Activated T-cell treated with anti-CD3 and anti-CD28 coated beads for 48 hours (primary cell): Measurements from ENCODE around the gene INS.

ENCODE experiments used
- DNase-seq: peaks from one replicate; pipeline ENCODE4 v3.0.0-alpha.2; 2020; ENCODE audit warnings: low read depth

Gene INS

DNA sequence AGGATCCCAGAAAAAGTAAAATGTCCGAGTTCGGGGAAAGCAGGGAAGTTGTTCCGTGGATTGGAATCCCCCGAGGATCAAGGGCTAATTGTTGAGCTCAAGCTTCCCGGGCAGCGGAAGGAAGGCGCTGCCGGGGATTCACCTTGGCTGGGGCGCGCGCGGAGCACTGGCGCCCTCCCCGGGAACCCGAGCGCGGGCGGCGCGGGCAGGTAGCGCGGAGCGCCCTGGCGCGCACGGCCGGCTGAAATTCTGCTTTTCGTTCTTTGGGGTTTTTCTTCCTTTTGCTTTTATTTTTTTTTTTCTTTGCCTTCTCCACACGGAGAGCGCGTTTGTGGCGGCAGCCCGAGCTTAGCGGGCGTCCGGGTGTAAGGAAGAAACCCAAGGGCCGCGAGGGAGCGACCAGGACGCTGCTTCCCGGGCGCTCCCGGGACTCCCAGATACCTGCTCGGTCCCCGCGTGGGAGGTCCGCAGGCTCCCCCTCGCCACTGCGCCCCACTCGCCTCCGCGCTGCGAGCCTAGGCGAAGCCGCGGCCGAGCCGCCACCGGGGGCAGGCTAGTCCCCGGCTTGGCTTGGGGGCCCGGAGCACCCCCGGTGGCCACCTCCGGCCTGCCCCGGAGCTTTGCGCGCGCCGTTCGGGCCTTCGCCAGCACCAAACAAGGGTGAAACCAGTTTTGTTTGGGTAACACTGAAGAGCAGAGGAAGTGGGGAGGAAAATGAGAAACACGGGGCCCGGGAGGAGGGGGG lies 17.0 kb downstream of the INS start:
- DNase-seq, result no peak

- no peak for DNase-seq
Measured at GRCh38 chr11:2143477-2143798, 17.6 kb downstream of the INS start.

DNA sequence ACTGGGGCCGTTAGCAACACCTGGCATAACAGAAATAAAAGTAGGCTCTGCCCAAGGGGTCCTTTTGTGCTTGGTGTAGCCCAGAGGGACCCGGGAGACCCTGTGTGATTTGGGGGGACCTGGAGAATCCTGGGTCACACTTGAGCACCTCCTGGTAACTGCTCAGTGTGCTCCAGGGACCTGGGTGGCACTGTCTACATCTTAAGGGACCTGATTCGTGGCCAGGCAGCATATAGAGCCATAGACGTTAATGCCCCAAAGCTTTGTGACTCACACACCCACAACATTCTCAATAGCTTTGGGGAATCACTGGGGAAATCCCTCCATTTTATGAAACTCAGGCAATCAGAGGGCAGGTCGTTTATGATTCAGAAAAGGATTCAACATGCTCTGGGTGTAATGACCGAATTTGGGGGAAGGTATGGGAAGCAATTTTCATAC lies 18.2 kb downstream of the INS start:
- peak; percentile 33 for DNase-seq

DNA sequence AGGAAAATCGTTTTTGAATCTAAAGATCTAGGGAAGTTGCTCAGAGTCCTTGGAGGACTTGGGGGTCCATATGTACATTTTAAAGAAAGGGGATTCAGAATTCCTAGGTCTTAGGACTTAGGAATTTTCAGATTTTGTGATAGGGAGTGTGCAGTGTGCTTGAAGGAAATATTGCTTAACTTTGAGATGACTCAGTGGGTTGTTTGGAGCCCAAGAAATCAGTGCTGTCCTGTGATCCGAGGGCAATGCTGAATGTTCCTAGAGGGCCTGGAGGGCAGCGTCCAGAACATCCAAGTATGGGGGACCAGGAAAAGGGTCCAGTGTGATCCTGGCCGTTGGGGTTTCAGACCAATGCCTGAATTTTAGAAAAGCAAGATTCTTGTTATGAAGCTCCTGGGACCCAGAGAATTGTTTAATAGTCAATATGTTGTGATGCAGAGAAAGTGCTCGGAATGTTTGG lies 18.7 kb downstream of the INS start:
- DNase-seq, result no peak

GRCh38 chr11:2140411-2141400 lies 20.3 kb downstream of the INS start:
- DNase-seq, result no peak

DNA sequence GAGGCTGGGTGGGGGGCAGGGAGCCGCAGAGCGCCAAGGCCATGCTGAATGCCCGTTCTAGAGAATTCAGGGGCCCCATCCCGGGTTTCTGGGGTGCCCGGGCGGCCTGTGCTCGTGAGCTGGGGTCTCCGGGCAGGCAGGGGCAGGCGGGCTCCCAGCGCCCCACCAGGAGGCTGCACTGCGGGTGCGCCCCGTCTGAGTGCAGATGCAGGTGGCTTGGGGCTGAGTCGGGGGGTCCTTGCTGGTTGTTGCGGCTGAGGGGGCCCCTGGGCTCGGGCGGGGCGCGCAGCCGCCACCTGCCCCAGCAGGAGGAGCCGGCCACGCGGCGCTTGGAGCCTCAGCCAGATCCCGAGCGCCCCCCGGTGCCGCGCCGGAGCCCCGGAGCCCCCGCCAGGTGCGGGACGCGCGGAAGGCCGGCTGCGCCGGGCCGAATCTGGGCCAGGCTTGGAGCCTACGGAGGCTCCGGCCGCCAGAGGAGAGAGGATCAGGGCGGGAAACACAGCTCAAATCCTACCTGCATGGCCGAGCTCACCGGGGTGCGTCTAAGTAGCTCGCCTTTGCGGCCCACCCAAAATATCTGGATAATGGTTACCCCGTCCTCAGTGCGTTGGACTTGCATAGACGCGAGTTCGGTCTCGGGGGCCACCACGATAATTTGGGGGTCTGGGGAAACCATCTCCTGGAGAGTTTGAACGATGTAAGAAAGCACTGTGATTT lies 21.2 kb downstream of the INS start:
- no peak for DNase-seq

- no peak for DNase-seq
Measured at GRCh38 chr11:2139123-2139521, 21.9 kb downstream of the INS start, which contains the start of gene IGF2. Gene IGF2, minus strand, starts transcription at chr11:2139389. Its CDS starts 3,866 bp downstream, at chr11:2135523.

GRCh38 chr11:2138431-2139122 lies 22.4 kb downstream of the INS start:
- DNase-seq, result no peak

DNA sequence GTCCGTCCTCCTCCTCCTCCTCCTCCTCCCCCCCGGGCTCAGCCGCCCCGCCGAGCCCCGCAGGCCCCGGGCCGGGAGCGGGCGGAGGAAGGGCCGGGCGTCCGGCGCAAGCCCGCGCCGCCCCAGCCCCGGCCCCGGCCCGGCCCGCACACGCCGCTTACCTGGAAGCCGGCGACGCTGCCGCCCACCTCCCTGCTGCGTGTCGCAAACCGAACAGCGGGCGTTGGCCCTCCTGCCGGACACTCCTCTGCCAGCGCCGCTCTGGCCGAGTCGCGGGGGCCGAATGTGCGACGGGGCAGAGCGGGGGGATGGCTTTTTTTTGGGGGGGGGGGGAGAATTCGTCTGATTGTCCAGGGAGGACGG lies 23.0 kb downstream of the INS start:
- DNase-seq, result no peak

GRCh38 chr11:2137202-2138067 lies 23.6 kb downstream of the INS start:
- DNase-seq, result no peak

- no peak for DNase-seq
Measured at GRCh38 chr11:2136952-2137201, 24.1 kb downstream of the INS start.

GRCh38 chr11:2136209-2136951 lies 24.6 kb downstream of the INS start:
- no peak for DNase-seq

- DNase-seq, result no peak
Measured at GRCh38 chr11:2135648-2136201, 25.3 kb downstream of the INS start.

DNA sequence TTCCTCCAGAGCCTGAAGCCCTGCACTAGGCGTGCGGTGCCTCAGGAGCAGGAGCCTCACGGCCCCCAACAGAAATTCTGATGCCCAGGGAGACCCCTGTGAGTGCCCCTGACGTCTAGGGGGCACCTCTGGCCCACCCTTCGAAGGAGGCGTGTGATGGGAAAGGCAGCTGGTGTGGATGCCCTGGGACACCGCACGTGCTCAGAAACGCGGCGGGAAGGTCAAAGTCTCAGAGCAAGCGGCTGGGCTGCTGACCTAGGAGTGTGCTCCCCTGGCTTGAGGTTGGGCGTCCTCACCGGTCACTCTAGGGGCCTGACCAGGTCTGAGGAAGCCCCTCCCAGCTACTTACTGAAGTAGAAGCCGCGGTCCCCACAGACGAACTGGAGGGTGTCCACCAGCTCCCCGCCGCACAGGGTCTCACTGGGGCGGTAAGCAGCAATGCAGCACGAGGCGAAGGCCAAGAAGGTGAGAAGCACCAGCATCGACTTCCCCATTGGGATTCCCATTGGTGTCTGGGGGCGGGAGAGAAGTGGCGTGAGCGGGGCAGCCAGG lies 25.9 kb downstream of the INS start:
- no peak for DNase-seq

DNA sequence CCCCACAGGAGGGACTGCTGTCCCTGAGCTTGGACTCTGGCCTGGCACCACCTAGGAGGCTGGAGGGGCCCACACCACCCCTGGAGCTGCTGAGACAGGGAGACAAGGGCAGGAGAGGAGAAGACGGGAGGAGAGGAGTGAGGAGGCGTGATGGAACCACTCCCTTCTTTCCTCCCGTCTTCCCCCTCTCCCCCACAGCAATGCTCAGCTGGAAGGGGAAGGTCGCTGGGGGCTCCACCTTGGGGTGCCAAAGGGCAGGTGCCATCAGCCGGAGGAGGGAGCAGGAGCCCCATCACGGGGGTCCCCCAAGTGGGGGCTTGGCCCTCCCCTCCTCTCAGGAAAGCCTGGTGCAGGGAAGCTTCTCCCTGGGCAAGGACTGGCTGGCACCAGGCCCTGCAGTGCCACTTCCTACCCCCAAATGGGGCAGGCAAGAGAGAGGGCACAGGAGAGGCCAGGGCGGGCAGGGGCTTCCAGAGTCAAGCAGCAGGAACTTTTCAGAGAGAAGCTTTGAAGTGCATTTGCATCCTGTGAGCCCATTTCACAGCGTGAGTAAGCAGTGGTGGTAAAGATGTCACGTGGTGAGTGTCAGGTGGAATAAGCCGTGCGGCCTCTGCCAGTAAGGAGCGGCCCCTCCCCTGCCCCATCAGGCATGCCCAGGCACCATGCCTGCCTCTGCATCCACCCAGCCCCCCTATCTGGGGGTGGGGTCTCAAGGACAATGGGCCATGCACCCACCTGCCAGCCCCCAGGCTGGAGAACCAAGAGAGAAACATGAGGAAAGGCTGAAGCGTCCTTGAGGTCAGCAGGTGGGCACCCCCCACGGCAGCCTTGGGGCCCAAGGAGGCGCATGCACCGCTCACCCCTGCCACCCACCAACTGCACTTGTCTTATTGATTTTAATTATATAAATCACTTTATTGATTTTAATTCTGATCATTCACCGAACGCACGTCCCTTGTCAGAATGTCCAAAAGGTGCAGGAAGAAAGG lies 26.7 kb downstream of the INS start:
- no peak for DNase-seq

DNA sequence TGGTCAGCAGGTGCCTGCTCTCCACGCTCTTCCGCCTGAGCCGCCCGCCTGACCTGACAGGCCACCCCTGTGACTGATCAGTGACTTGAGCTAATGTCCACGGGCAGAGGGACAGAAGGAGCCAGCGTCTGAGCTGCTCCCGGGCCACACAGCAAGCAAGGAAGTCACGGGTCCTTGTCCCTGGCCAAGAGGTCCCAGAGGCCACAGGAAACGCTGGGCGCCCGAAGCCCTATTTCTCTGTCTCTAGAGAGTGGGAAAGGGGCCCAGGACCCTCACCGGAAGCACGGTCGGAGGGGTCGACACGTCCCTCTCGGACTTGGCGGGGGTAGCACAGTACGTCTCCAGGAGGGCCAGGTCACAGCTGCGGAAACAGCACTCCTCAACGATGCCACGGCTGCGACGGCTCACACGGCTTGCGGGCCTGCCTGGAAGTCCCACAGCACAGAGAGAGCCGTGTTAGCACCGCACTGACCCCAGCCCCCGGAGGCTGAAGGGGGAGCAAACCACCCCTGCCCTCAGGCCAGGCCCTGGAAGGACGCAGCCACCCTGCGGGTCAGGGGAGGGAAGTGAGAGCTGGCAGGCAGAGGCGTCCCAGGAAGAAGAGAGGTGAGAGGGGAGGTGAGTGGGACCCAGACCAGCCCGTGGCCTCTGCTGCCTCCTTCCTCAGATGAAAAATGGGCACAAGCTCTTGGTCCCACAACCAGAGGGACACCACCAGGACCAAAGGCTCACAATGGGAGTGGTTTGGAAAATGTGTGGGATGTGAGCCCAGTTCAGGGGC lies 27.6 kb downstream of the INS start:
- DNase-seq, result no peak

- no peak for DNase-seq
Measured at GRCh38 chr11:2132874-2133240, 28.2 kb downstream of the INS start.

DNA sequence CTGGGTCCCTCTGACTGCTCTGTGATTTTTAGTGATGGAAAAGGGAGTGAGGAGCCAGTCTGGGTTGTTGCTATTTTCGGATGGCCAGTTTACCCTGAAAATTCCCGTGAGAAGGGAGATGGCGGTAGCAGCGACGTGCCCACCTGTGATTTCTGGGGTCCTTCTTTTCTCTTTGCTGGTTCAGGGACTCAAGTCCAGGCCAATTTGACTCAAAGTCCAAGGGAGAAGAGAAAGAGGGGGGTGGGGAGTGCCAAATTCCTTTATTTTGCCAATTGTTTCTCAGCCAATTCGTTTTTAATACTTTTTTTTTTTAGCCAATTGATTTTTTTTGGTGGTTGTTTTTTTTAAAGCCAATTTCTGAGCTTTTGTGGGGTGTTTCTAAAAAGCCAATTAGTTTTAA lies 28.8 kb downstream of the INS start:
- DNase-seq, result no peak
